ENCODE results near the gene SMPD2.
A peak's percentile ranks its signal among the peaks of the same experiment; 100 is the strongest.

Gene SMPD2

GRCh38 chr6:109461733-109462526 is 21.4 kb downstream of the SMPD2 start:
- no peak for DNase-seq

- no peak for DNase-seq
These were observed 25.2 kb downstream of the SMPD2 start for GRCh38 chr6:109465772-109466171.

- no peak for DNase-seq
These were observed 25.8 kb downstream of the SMPD2 start for GRCh38 chr6:109466212-109466923.

GRCh38 chr6:109467696-109468095 is 27.2 kb downstream of the SMPD2 start:
- no peak for DNase-seq

GRCh38 chr6:109469591-109470189 is 29.2 kb downstream of the SMPD2 start:
- no peak for DNase-seq

- DNase-seq: no peak
These were observed 30.7 kb downstream of the SMPD2 start for GRCh38 chr6:109471105-109471810.

GRCh38 chr6:109472132-109472995 is 31.8 kb downstream of the SMPD2 start:
- no peak for DNase-seq

GRCh38 chr6:109473120-109473519 is 32.6 kb downstream of the SMPD2 start:
- no peak for DNase-seq

- no peak for DNase-seq
These were observed 34.5 kb downstream of the SMPD2 start for GRCh38 chr6:109474995-109475394.

- DNase-seq: no peak
These were observed 35.1 kb downstream of the SMPD2 start for GRCh38 chr6:109475625-109476024.

- DNase-seq: no peak
These were observed 36.7 kb downstream of the SMPD2 start for GRCh38 chr6:109477184-109477583.

GRCh38 chr6:109477725-109478124 is 37.2 kb downstream of the SMPD2 start:
- DNase-seq: no peak

- DNase-seq: no peak
These were observed 37.8 kb downstream of the SMPD2 start for GRCh38 chr6:109478222-109478805.

GRCh38 chr6:109478841-109479624 is 38.5 kb downstream of the SMPD2 start:
- DNase-seq: peak in 1 of 2 donors; percentile 46

GRCh38 chr6:109480993-109481480 is 40.5 kb downstream of the SMPD2 start:
- no peak for DNase-seq

GRCh38 chr6:109482905-109483734 is 42.6 kb downstream of the SMPD2 start, which contains the start of gene ZBTB24:
Gene ZBTB24, minus strand, starts transcription at chr6:109483219. Its CDS starts 1,193 bp downstream, at chr6:109482026.
- DNase-seq: peak; percentile 91 to 93

- DNase-seq: no peak
These were observed 43.2 kb downstream of the SMPD2 start for GRCh38 chr6:109483735-109484057.

- no peak for DNase-seq
These were observed 43.6 kb downstream of the SMPD2 start for GRCh38 chr6:109484122-109484521.

- DNase-seq: no peak
These were observed 44.9 kb downstream of the SMPD2 start for GRCh38 chr6:109485266-109485935.
